Hippocampal formation (tissue), 2 donors: Measurements from ENCODE around the gene RRAS.
"Not testable (repeated sequence)": the region's sequence is repeated elsewhere in the genome, so short reads cannot be mapped to it uniquely, and the experiment has no call there.

Source experiments
- DNase-seq, 2 donors: peaks; one replicate each; lab custom pipeline; 2025; lab: John Stamatoyannopoulos, UW

Gene RRAS

DNA sequence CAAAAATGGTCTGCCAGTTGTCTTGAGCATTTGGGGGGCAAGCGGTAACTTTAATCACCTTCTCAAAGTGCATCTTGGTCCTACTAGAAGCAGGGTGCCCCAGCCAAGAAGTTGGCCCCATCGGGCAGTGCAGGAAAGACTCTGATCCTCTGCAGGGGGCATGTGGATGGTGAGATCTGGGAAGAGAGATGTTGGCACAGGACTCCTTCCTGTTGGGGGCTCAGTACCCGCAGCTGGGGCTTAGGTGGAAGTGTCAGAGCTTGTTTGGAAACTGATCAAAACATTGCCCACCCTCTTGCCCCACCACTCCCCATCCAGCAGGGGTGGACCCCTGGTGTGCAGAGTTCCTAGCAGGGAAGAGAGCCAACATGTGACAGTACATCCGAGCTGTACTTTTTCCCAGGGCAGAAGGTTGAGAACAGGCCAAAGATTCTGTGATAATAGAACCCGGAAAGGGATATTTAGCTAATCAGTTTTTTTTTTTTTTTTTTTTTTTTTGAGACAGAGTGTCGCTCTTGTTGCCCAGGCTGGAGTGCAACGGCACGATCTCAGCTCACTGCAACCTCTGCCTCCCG lies 8.8 kb downstream of the RRAS start:
- DNase-seq = no peak

DNA sequence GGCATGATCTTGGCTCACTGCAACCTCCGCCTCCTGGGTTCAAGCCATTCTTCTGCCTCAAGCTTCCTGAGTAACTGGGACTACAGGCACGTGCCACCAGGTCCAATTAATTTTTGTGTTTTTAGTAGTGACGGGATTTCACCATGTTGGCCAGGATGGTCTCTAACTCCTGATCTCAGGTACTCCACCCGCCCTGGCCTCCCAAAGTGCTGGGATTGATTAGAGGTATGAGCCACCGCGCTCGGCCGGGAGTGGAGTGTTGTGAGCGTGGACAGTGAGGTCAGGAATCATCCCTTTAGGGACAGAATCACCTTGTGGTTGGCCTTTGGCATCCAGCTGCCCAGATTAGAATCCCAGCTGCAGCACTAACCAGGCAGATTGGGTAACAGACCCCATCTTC lies 10.3 kb downstream of the RRAS start:
- no peak for DNase-seq

DNA sequence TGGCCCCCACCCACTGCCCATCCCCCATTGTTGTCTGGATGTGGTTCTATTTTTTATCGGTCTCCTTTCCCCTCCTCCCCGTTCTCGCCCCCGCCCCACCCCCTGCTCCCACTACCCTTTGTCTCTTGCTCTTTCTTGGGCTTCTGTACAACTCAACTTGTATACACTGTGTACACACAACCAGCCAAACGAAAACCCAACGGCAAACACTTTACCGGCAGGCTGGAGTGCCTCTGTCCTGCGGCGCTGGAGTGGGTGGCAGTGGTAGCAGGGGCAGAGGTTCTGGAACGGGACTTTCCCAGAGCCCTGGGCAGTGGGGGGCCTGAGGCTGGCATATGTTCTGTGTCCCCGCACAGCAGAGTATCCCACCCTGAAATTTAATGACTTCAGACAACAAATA lies 13.7 kb downstream of the RRAS start:
- DNase-seq = no peak

DNA sequence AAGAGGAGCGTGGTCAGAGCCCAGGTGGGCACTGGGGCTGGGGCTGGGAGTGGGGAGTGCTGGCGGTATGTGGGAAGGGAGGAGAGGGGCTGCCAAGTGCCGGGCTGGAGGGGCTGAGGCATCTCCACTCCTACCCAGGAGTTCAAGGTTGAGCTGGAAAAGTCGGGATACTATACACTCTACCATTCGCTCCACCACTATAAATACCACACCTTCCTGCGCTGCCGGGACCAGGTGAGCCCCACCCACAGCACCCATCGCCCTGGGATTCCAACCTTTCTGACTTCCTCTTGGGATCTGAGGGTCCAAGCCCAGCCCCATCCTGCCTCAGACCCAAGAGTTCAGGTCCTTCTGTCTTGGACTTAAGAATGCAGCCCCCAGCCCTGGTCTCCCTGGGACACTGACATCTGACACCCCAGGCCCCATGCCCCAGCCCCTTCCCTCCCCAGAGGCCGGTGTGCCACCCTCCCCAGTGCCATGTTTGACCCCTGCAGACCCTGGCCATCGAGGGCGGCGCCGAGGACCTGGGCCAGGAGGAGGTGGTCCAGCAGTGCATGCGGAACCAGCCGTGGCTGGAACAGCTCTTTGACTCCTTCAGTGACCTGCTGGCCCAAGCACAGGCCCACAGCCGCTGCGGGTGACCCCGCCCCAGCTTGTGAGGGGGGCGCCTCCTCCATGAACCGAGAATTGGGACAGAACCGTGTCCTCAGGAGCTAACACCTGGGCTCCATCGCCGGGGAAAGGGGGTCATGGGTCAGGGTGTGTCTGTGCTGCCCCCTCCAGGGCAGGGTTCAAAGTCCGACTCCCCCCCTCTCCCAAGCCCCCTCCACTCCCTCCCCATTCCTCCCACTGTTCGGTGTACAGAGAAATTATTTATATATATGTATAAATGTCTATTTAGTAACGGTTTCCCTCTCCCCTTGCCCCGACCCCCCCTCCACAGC lies 14.7 kb downstream of the RRAS start:
- DNase-seq = no peak

DNA sequence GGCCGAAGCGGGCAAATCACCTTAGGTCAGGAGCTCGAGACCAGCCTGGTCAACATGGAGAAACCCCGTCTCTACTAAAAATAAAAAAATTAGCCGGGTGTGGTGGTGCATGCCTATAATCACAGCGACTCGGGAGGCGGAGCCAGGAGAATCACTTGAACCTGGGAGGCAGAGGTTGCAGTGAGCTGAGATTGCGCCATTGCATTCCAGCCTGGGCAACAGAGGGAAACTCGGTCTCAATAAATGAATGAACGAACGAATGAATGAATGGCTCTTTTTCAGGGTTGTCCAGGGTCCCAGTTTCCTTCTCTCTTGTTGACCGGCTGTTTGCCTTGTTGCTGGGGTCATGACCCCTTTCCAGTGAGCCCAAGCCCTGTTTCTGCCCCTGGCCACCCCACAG lies 22.1 kb downstream of the RRAS start:
- not testable (repeated sequence) for DNase-seq

DNA sequence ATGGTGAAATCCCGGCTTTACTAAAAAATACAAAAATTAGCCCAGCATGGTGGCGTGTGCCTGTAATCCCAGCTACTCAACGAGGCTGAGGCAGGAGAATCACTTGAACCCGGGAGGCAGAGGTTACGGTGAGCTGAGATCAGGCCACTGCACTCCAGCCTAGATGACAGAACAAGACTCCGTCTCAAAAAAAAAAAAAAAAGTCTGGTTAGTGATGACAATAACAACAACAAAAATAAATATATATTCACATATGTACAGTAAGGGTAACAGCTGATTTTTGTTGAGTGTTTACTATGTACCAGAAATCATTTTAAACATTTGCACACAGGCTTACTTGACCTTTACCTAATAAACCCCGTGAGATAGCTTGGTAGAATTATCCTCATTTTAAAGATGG lies 23.0 kb downstream of the RRAS start:
- DNase-seq = no peak

DNA sequence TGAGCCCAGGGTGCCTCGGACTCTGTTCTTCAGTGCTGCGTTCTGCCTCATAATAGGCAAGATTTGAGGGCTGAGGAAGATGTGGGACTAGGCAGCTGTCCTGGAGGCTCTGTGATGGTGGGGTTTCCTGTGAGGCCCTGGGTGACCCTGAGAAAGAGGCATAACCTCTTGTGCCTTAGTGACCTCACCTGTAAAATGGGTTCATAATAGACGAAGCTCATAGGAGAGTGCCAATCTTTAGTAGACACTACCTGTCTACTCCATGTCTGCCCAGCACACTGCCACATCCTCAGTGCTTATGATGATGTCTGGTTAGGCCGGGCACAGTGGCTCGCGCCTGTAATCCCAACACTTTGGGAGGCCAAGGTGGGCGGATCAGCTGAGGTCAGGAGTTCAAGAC lies 23.4 kb downstream of the RRAS start:
- DNase-seq = no peak

DNA sequence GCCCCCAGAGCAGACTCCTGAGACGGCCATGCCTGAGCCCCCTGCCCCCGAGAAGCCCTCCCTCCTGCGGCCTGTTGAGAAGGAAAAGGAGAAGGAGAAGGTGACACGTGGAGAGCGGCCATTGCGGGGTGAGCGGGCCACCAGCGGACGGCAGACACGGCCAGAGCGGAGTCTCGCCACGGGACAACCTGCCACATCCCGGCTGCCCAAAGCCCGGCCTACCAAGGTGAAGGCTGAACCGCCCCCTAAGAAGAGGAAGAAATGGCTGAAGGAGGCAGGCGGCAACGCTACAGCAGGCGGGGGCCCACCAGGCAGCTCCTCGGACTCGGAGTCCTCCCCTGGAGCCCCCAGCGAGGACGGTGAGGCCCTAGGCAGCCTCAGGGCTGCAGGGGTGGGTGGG lies 24.1 kb downstream of the RRAS start:
- DNase-seq = no peak

DNA sequence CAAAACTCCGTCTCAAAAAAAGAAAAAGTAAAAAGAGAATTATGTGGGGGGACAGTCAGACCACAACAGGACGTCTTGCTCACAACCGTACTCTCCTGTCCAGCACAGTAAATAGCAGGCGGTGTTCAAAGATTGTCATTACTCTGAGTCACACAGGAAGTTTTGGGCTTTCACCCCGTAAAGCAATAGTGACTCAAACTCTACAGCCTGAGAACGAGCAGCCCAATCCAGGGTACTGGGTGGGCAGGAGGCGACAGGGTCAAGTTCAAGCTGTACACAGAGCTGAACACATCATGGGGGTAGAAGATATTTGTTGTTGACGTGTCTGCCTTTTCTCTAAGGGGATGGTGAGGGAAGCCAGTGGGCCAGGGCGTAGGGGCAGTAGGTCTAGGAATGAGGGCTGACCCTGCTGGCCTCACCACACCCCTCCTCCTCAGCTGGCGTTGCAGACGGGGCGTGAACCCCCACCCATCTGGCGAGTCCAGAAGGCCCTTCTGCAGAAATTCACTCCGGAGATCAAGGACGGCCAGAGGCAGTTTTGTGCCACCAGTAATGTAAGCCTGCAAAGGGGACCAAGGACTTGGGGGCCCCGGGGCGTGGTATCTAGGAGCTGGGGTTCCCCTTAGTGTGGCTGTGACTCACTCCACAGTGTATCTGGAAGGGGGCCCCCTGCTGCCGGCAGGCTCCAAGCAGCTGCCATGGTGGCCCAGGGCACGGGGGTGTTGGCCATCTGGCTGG lies 25.7 kb downstream of the RRAS start:
- DNase-seq = no peak

DNA sequence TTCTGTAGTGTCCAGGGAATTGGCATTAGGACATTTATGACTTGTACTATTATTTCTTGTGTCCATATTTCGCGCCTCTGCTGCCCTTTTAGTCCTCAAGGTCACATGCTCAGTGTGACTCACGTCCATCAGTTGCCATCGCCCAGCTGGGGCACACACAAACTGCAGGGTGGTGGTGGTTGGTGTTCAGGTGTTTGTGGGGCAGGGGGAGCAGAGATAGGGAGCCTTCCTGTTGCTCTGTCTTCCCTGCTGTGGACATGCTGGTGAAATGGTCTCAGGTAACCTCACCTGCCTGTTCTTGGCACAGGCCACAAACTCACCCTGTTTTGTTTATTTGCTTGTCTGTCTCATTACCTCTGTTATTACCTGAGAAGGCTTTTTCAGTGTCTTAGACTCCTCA lies 26.6 kb downstream of the RRAS start:
- no peak for DNase-seq

DNA sequence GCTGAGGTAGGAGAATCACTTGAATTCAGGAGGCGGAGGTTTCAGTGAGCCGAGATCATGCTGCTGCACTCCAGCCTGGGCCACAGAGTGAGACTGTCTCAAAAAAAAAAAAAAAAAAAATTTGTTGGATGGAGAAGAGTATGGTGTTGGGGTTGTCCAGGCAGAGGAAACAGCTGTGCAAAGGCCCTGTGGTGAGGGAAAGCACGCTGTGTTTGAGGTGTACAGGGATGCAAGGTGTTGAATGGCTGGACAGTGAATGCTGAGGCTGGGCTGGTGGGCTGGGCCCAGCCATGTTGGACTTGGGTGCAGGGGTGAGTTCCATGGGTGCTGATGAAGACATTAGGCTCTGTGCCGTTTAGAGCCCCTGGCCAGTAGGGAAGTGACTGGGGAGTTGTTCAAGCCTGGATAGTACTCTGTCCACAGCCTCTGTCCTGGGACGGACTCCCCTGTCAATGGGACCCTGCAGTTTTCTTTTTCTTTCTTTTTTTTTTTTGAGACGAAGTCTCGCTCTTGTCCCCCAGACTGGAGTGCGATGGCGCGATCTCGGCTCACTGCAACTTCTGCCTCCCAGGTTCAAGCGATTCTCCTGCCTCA lies 30.3 kb downstream of the RRAS start:
- no peak for DNase-seq

DNA sequence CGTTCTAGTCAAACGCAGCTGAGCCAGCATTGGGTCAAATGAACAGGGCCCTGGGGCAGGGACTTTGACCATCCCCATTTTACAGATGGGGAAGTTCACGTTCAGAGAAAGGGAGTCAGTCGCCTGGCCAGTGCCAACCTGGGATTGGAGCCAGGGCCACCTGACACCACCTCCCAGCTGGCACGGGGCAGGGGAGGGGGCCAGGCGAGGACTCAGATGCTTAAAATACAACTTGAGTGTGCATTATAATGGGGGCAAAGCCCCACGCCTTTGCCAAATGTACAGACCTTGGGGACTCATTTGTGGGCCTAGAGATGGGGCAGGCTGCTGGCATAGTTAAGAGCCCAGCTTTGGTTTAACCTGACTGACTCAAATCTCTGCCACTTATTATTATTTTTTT lies 34.3 kb downstream of the RRAS start:
- no peak for DNase-seq

DNA sequence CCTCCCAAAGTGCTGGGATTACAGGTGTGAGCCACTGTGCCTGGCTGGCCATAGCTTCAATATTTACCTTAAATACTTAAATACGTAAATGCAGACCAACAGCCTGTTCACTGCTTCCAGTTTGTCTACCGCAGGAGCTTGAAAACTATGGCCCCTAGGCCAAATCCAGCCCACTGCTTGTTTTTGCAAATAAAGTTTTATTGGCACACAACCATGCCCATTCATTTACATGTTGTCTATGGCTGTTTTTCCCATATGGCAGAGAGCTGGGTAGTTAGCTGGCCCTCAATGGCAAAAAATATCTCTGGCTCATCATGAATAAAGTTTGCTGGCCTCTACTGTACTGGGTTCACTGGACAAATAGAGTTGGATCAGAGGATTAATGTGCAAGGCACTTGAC lies 37.1 kb downstream of the RRAS start:
- no peak for DNase-seq

DNA sequence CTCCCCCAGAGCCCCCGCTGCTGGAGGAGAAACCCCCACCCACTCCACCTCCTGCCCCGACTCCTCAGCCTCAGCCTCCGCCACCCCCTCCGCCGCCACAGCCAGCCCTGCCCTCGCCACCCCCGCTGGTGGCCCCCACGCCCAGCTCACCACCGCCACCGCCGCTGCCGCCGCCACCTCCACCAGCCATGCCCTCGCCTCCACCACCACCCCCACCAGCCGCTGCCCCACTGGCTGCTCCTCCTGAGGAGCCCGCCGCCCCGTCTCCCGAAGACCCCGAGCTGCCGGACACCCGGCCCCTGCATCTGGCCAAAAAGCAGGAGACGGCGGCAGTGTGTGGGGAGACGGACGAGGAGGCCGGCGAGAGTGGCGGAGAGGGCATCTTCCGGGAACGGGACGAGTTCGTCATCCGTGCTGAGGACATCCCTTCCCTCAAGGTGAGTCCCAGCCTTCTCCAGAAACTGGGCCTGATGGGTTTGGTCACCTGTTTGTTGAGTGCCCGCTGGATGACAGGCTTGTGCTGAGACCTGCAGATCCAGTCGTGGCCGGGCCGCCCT lies 38.4 kb downstream of the RRAS start:
- DNase-seq = no peak

DNA sequence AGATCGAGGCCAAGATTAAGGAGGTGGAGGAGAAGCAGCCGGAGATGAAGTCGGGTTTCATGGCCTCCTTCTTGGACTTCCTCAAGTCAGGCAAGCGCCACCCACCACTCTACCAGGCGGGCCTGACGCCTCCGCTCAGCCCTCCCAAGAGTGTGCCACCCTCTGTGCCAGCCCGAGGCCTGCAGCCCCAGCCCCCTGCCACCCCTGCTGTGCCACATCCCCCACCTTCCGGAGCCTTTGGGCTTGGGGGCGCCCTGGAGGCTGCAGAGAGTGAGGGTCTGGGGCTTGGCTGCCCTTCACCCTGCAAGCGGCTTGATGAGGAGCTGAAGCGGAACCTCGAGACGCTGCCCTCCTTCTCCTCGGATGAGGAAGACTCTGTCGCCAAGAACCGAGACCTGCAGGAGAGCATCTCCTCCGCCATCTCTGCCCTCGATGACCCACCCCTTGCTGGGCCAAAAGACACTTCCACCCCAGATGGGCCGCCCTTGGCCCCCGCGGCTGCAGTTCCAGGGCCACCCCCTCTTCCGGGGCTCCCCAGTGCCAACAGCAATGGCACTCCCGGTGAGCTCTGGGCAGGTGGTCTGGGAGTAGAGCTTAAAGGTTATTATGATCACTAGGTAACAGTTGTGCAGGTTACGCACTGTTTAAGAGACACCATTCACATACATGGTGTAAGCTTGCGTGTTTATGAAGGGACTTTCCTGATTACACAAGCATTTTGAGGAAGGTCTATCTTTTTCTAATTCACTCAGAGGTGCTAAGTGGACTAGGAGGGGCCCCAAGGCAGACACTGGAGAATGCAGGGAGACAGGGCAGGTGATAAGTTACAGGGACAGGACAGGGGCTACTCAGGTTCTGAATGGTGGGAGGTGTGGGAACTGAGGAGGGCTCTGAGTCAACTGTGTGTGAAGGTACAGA lies 40.3 kb downstream of the RRAS start:
- no peak for DNase-seq

DNA sequence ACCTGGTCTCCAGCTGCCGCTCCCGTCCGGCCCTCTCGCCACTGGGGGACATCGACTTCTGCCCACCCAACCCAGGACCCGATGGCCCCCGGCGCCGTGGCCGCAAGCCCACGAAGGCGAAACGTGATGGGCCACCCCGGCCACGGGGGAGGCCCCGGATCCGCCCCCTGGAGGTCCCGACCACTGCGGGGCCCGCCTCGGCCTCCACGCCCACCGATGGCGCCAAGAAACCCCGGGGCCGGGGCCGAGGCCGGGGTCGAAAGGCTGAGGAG lies 42.3 kb downstream of the RRAS start:
- DNase-seq = no peak

DNA sequence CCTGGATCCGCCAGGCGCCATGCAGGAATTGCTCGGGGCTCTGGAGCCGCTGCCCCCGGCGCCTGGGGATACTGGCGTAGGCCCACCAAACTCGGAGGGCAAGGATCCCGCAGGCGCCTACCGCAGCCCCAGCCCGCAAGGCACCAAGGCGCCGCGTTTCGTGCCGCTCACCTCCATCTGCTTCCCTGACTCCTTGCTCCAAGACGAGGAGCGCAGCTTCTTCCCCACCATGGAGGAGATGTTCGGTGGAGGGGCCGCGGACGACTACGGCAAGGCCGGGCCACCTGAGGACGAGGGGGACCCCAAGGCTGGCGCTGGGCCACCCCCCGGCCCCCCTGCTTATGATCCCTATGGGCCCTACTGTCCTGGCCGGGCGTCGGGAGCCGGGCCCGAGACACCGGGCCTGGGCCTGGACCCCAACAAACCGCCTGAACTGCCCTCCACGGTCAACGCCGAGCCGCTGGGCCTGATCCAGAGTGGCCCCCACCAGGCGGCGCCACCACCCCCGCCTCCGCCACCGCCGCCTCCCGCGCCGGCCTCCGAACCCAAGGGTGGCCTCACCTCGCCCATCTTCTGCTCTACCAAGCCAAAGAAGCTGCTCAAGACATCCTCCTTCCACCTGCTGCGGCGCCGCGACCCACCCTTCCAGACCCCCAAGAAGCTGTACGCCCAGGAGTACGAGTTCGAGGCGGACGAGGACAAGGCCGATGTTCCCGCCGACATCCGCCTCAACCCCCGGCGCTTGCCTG lies 42.8 kb downstream of the RRAS start:
- no peak for DNase-seq

DNA sequence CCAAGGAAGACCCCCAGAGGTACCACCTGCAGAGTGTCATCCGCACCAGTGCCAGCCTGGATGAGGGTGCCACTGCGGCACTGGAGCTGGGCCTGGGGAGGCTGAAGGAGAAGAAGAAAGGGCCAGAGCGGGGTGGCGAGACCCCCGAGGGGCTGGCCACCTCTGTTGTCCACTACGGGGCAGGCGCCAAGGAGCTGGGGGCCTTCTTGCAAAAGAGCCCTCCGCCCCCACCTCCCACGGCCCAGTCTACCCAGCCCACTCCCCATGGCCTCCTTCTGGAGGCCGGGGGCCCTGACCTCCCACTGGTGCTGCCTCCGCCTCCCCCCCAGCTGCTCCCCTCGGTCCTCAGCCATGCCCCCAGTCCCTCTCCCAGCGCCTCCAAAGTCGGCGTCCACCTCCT lies 43.5 kb downstream of the RRAS start:
- DNase-seq = no peak

DNA sequence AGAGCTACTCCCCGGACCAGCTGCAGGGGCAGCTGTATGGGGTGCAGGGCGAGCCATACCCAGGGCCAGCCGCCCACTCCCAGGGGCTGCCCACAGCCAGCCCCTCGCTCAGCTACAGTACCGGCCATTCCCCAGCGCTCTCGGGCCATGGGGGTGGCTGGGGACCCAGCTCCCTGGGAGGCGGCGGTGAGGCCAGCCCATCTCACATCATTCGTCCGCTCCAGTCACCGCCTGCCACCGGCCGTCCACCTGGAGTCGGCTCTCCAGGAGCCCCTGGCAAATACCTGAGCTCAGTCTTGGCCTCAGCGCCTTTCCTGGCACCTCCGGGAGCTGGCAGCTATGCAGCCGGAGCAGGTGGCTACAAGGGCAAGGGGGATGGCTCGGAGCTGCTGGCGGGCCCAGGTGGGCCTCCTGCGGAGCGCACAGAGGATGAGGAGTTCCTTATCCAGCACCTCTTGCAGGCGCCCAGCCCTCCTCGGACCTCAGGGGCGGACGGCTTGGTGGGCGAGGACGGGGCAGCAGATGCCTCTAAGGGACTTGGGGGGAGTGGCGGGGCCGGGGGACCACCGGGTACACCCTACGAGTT lies 44.0 kb downstream of the RRAS start:
- DNase-seq = no peak
